DOHH2 (cell line): ENCODE data around the gene PPP2R2C.

Experiments
- EZH2phosphoT487 ChIP-seq: fragments of 200-600 bp; sonication (generic); IDR thresholded peaks from 2 replicates; pipeline ENCODE4 v1.6.1; 2017; ENCODE audit warnings: borderline replicate concordance, mild to moderate bottlenecking, antibody characterized with exemption, low read length, moderate library complexity, mixed read lengths
- TF ChIP-seq, protein P1 (sequence below): fragments of 200-600 bp; sonication (generic); IDR thresholded peaks from one replicate; pipeline ENCODE4 v1.5.1; 2014; ENCODE audit warnings: antibody characterized with exemption, mild to moderate bottlenecking, low read depth, low read length; ENCODE audit not compliant: poor library complexity, severe bottlenecking

DNA sequence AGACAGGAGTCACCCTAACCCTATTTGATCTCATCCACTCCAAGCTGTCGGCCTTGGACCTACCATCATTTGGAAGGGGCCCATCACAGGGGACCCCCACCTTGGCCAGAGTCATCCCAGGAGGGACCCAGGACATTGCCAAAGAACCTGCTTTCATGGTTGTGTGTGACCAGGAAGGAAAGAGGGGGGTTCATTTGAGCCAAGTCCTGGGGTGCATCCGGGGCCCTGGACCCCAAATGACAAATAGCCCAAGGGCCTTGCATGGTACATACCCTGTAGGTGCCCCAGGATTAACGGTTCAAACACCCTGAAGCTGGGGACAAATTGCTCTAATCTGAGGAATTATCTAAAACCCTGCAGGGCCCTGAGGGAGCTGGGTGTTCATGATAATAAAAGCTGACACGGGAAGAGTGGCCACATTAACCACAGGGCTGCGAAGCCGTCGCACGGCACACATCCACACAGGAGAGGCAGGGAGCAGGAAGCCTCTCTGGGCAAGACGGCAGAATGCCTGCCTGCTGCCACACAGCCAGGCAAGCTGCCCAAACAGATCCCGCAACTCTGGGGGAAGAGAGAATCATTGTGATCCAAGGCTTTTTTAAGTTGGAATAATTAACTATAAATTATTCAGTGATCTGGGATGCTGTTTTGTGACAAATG is 28.2 kb upstream of the PPP2R2C start:
- TF ChIP-seq, protein P1, sequence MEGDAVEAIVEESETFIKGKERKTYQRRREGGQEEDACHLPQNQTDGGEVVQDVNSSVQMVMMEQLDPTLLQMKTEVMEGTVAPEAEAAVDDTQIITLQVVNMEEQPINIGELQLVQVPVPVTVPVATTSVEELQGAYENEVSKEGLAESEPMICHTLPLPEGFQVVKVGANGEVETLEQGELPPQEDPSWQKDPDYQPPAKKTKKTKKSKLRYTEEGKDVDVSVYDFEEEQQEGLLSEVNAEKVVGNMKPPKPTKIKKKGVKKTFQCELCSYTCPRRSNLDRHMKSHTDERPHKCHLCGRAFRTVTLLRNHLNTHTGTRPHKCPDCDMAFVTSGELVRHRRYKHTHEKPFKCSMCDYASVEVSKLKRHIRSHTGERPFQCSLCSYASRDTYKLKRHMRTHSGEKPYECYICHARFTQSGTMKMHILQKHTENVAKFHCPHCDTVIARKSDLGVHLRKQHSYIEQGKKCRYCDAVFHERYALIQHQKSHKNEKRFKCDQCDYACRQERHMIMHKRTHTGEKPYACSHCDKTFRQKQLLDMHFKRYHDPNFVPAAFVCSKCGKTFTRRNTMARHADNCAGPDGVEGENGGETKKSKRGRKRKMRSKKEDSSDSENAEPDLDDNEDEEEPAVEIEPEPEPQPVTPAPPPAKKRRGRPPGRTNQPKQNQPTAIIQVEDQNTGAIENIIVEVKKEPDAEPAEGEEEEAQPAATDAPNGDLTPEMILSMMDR: no peak
- TF ChIP-seq EZH2phosphoT487: no peak
